Occipital lobe (tissue), 2 donors: Measurements from ENCODE around the gene GAP43. TPM values are rescaled to one million over a fixed set of nuclear protein-coding genes. Genes with fewer than 3 reads are reported as not detected.

ENCODE experiments used
- DNase-seq: peaks from one replicate; lab custom pipeline; 2025; lab: John Stamatoyannopoulos, UW
- total RNA-seq: library from RNA; depleted of rRNA; stranded (reverse); fragments of >200 nt; gene quantifications from one replicate; pipeline ENCODE4 v1.2.3, GENCODE V29; 2014

Gene GAP43
- total RNA-seq, 1 donor from 2014 or later, result 148 TPM

GRCh38 chr3:115627180-115628074 lies 4.1 kb downstream of the GAP43 start:
- DNase-seq, result no peak

- no peak for DNase-seq
Observed at GRCh38 chr3:115628075-115628412, 4.7 kb downstream of the GAP43 start.

GRCh38 chr3:115630850-115631249 lies 7.5 kb downstream of the GAP43 start:
- no peak for DNase-seq

- no peak for DNase-seq
Observed at GRCh38 chr3:115632026-115632425, 8.7 kb downstream of the GAP43 start.

GRCh38 chr3:115633467-115633866 lies 10.2 kb downstream of the GAP43 start:
- no peak for DNase-seq

GRCh38 chr3:115634052-115634451 lies 10.7 kb downstream of the GAP43 start:
- DNase-seq, result no peak

- no peak for DNase-seq
Observed at GRCh38 chr3:115635406-115635805, 12.1 kb downstream of the GAP43 start.

GRCh38 chr3:115638241-115638640 lies 14.9 kb downstream of the GAP43 start:
- DNase-seq, result no peak

- no peak for DNase-seq
Observed at GRCh38 chr3:115638991-115639390, 15.7 kb downstream of the GAP43 start.

- DNase-seq, result no peak
Observed at GRCh38 chr3:115644391-115644790, 21.1 kb downstream of the GAP43 start.

- no peak for DNase-seq
Observed at GRCh38 chr3:115646027-115646690, 22.8 kb downstream of the GAP43 start.

GRCh38 chr3:115648559-115648958 lies 25.2 kb downstream of the GAP43 start:
- DNase-seq, result no peak

GRCh38 chr3:115651087-115651486 lies 27.8 kb downstream of the GAP43 start:
- DNase-seq, result no peak

GRCh38 chr3:115651599-115651998 lies 28.3 kb downstream of the GAP43 start:
- DNase-seq, result no peak

- DNase-seq, result no peak
Observed at GRCh38 chr3:115652738-115653137, 29.4 kb downstream of the GAP43 start.

GRCh38 chr3:115655761-115656282 lies 32.5 kb downstream of the GAP43 start:
- no peak for DNase-seq

- no peak for DNase-seq
Observed at GRCh38 chr3:115657168-115657567, 33.9 kb downstream of the GAP43 start.

GRCh38 chr3:115658032-115658336 lies 34.7 kb downstream of the GAP43 start:
- DNase-seq, result no peak

- DNase-seq, result peak; percentile 57
Observed at GRCh38 chr3:115658337-115659181, 35.2 kb downstream of the GAP43 start.

GRCh38 chr3:115659253-115660220 lies 36.2 kb downstream of the GAP43 start:
- DNase-seq, result no peak
